ENCODE measurements around the gene MUC4. TPM values are rescaled to one million over a fixed set of nuclear protein-coding genes. Genes with fewer than 3 reads are reported as not detected.
"Not testable (repeated sequence)": the region's sequence is repeated elsewhere in the genome, so short reads cannot be mapped to it uniquely, and the experiment has no call there.

The MUC4 gene
- total RNA-seq, 1 experiment from 2014 or later, result not detected

DNA sequence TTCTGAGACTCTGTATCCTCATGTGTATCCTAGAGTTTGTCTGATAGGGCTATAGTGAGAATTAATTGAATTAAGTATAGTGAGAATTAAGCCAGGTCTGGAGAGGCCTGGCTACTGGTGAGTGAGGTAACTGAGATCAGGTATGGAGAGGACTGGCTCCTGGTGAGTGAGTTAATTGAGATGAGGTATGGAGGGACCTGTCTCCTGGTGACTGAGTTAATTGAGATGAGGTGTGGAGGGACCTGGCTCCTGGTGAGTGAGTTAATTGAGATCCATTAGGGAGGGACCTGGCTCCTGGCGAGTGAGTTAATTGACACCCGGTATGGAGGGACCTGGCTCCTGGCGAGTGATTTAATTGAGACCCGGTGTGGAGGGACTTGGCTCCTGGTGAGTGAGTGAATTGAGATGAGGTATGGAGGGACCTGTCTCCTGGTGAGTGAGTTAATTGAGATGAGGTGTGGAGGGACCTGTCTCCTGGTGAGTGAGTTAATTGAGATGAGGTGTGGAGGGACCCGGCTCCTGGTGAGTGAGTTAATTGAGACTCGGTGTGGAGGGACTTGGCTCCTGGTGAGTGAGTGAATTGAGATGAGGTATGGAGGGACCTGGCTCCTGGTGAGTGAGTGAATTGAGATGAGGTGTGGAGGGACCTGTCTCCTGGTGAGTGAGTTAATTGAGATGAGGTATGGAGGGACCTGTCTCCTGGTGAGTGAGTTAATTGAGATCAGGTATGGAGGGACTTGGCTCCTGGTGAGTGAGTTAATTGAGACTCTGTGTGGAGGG, 101.4 kb downstream of the MUC4 start:
- H3K27ac ChIP-seq (ENCODE audit: low read depth, low read length, poor library complexity, severe bottlenecking); H3K27me3 ChIP-seq (replicated peaks; ENCODE audit: insufficient read depth, low read depth, low read length, poor library complexity); BruUV-seq (replicated peaks); POLR2A ChIA-PET (ENCODE audit: low non-redundant PET); DNase-seq (ENCODE audit: low spot score); CTCF ChIA-PET; H3K4me1 ChIP-seq (ENCODE audit: insufficient read depth, low read length, poor library complexity, severe bottlenecking); H3K9me3 ChIP-seq (ENCODE audit: low read depth, low read length, poor library complexity, severe bottlenecking); intact Hi-C loops (cut with micrococcal nuclease; ENCODE audit: unreplicated experiment); H3K4me3 ChIP-seq (ENCODE audit: low read depth, low read length, poor library complexity, severe bottlenecking); H3K36me3 ChIP-seq (ENCODE audit: insufficient read depth, low read length, poor library complexity, severe bottlenecking): not testable (repeated sequence)

DNA sequence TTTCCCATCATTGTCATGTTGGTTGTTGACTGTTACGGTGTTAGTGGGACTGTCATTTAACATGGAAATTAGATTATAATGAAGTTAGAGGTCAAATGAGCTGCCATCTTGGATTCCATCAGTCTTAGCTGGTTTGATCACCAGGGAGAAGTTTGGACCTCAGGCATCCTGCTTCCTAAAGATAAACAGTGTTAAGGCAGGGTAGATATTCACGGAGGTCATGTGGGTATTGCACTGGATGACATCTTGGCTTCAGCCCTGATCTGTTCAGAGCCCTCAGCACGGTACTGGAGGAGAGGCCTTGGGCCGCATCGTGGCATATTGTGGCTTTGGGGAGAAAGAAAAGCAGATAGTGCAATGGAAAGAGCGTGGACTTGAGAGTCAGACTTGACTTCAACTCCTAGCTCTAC, 102.0 kb downstream of the MUC4 start:
- intact Hi-C loops (cut with micrococcal nuclease; ENCODE audit: unreplicated experiment), result no loop called here
- H3K4me1 ChIP-seq (ENCODE audit: insufficient read depth, low read length, poor library complexity, severe bottlenecking), result no peaks in the 10 kb centered on the region
- BruUV-seq (replicated peaks), result no TSS peak
- H3K9me3 ChIP-seq (ENCODE audit: low read depth, low read length, poor library complexity, severe bottlenecking), result no peaks in the 10 kb centered on the region
- no peaks in the 10 kb centered on the region for H3K36me3 ChIP-seq (ENCODE audit: insufficient read depth, low read length, poor library complexity, severe bottlenecking)
- no peak overlapping the region for H3K4me3 ChIP-seq (ENCODE audit: low read depth, low read length, poor library complexity, severe bottlenecking)
- POLR2A ChIA-PET (ENCODE audit: low non-redundant PET), result no interaction called here
- CTCF ChIA-PET, result no interaction called here
- no peak overlapping the region for H3K27ac ChIP-seq (ENCODE audit: low read depth, low read length, poor library complexity, severe bottlenecking)
- no peak for DNase-seq (ENCODE audit: low spot score)
- no peaks in the 10 kb centered on the region for H3K27me3 ChIP-seq (replicated peaks; ENCODE audit: insufficient read depth, low read depth, low read length, poor library complexity)
- TF ChIP-seq EZH2 (IDR thresholded peaks at IDR 0.05; ENCODE audit: borderline replicate concordance, low read depth, low read length, poor library complexity, severe bottlenecking), result no peak

DNA sequence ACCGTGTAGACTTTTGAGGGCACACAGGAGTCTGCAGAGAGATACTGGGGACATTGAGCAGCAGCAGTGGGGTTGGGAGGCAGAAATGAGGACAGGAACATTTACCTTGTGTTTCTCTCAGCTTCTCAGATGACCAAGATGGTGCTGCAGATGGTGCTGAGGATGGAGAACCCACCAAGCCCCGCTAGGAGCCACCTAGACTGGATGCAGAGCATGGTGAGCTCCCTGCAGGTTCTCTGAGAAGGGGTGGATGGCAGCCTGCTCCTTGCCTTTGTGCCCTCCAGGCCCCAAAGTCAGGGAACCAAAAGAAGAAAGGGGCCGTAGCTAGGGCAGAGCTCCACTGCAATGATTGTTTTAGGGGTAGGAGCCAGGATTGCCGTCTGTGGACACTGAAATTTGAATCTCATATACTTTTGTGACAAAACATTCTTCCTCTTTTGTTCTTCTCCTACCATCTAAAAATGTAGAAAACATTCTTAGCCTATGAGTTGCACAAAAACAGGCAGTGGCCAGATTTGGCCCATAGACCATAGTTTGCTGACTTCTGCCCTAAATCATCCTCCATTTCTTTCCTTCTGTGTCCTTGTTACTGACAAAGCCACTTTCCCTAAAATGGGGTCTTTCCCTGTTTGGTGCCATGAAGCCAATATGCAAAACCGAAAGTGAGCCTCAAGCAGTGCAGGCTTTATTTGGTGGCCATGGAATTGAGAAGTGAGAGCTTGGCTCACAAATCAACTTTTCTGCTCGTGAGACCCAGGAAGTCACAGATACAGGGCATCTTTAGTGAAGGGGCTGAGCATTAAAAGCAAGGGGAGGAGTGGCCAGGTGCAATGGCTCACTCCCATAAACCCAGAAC, 102.9 kb downstream of the MUC4 start:
- intact Hi-C loops (cut with micrococcal nuclease; ENCODE audit: unreplicated experiment), result no loop called here
- H3K9me3 ChIP-seq (ENCODE audit: low read depth, low read length, poor library complexity, severe bottlenecking), result no peaks in the 10 kb centered on the region
- no peak for DNase-seq (ENCODE audit: low spot score)
- POLR2A ChIA-PET (ENCODE audit: low non-redundant PET), result no interaction called here
- H3K27me3 ChIP-seq (replicated peaks; ENCODE audit: insufficient read depth, low read depth, low read length, poor library complexity), result no peaks in the 10 kb centered on the region
- H3K4me1 ChIP-seq (ENCODE audit: insufficient read depth, low read length, poor library complexity, severe bottlenecking), result no peaks in the 10 kb centered on the region
- no peak overlapping the region for H3K27ac ChIP-seq (ENCODE audit: low read depth, low read length, poor library complexity, severe bottlenecking)
- no TSS peak for BruUV-seq (replicated peaks)
- no peak overlapping the region for H3K4me3 ChIP-seq (ENCODE audit: low read depth, low read length, poor library complexity, severe bottlenecking)
- CTCF ChIA-PET, result no interaction called here
- no peak for TF ChIP-seq EZH2 (IDR thresholded peaks at IDR 0.05; ENCODE audit: borderline replicate concordance, low read depth, low read length, poor library complexity, severe bottlenecking)
- no peak for TF ChIP-seq CTCF (conservative IDR thresholded peaks at IDR 0.05; ENCODE audit: low read depth, low read length)
- no peaks in the 10 kb centered on the region for H3K36me3 ChIP-seq (ENCODE audit: insufficient read depth, low read length, poor library complexity, severe bottlenecking)

DNA sequence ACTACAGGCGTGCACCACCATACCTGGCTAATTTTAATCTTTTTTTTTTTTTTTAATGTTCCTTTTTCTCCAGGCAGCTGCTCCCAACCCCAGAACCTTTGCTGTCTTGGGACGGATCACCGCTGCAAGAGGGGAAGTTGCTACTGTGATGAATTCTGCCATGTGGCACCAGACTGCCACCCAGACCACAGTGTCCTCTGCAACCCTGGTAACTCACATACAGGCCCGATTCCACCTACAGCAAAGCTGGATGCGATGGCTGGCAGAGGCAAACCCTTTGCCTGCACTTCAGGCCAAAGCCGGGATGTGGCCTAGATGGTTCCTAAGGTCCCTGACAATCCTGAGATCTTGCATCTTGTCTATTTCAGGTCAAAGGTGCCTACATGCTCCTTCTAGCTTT, 103.7 kb downstream of the MUC4 start:
- no peak for TF ChIP-seq CTCF (conservative IDR thresholded peaks at IDR 0.05; ENCODE audit: low read depth, low read length)
- TF ChIP-seq EZH2 (IDR thresholded peaks at IDR 0.05; ENCODE audit: borderline replicate concordance, low read depth, low read length, poor library complexity, severe bottlenecking), result no peak
- H3K27me3 ChIP-seq (replicated peaks; ENCODE audit: insufficient read depth, low read depth, low read length, poor library complexity), result no peaks in the 10 kb centered on the region
- no peaks in the 10 kb centered on the region for H3K9me3 ChIP-seq (ENCODE audit: low read depth, low read length, poor library complexity, severe bottlenecking)
- POLR2A ChIA-PET (ENCODE audit: low non-redundant PET), result no interaction called here
- H3K4me3 ChIP-seq (ENCODE audit: low read depth, low read length, poor library complexity, severe bottlenecking), result no peak overlapping the region
- H3K27ac ChIP-seq (ENCODE audit: low read depth, low read length, poor library complexity, severe bottlenecking), result no peak overlapping the region
- BruUV-seq (replicated peaks), result no TSS peak
- no peaks in the 10 kb centered on the region for H3K4me1 ChIP-seq (ENCODE audit: insufficient read depth, low read length, poor library complexity, severe bottlenecking)
- no peak for DNase-seq (ENCODE audit: low spot score)
- H3K36me3 ChIP-seq (ENCODE audit: insufficient read depth, low read length, poor library complexity, severe bottlenecking), result no peaks in the 10 kb centered on the region
- CTCF ChIA-PET, result no interaction called here
- intact Hi-C loops (cut with micrococcal nuclease; ENCODE audit: unreplicated experiment), result no loop called here

Data from A673 (cell line).